Measurements from ENCODE around the gene PCNP.

DNA sequence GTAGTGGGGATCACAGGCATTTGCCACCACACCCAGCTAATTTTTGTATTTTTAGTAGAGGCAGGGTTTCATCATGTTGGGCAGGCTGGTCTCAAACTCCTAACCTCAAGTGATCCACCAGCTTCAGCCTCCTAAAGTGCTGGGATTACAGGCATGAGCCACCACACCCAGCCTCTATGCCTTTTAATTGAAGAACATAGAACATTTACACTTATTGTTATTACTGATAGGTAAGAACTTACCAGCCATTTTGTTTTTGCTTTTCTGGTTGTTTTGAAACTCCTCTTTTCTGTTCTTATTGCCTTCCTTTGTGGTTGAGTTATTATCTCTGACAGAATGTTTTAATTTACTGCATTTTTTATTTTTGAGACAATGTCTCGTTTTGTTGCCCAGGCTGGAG, 29.2 kb downstream of the PCNP start:
- TF ChIP-seq EZH2 (IDR thresholded peaks at IDR 0.05) (no peak), POLR2AphosphoS5 (IDR thresholded peaks at IDR 0.05; ENCODE audit: borderline replicate concordance, low read depth, low read length) (no peak)
